ENCODE measurements around the gene TMEM14B.
"Not testable (repeated sequence)": the region's sequence is repeated elsewhere in the genome, so short reads cannot be mapped to it uniquely, and the experiment has no call there.

- not testable (repeated sequence) for TF ChIP-seq POLR2A (IDR thresholded peaks at IDR 0.05; ENCODE audit: low read depth); CTCF (IDR thresholded peaks at IDR 0.05); EP300 (IDR thresholded peaks at IDR 0.05); POLR2AphosphoS5 (IDR thresholded peaks at IDR 0.05)
These were observed 3.0 kb downstream of the TMEM14B start for GRCh38 chr6:10750568-10750967.

Measured in esophagus muscularis mucosa (tissue), 4 donors.